Calu3 (cell line): ENCODE results near the gene EIF4A2. TPM values are rescaled to one million over a fixed set of nuclear protein-coding genes. Genes with fewer than 3 reads are reported as not detected.

ENCODE experiments used
- BruUV-seq: library from RNA; stranded (reverse); fragments of 400-500 nt; replicated peaks from 2 replicates; lab custom pipeline; 2021; lab: Mats Ljungman, UMichigan
- CTCF ChIA-PET: fragments of 300-600 bp; sonication (Branson Sonifier 250); formaldehyde crosslinking; loops from one replicate; lab custom pipeline; 2022; ENCODE audit warnings: antibody characterized with exemption; lab: Charles Lee
- DNase-seq: peaks from one replicate; pipeline ENCODE4 v3.0.0; 2022
- H3K27ac Mint-ChIP-seq: one replicate; pipeline ENCODE4 v1.8.0; 2022; ENCODE audit warnings: mixed read lengths; ENCODE audit not compliant: unreplicated experiment
- H3K27me3 Mint-ChIP-seq: one replicate; pipeline ENCODE4 v1.8.0; 2022; ENCODE audit warnings: mixed read lengths; ENCODE audit not compliant: unreplicated experiment
- H3K36me3 Mint-ChIP-seq: one replicate; pipeline ENCODE4 v1.8.0; 2022; ENCODE audit warnings: mild to moderate bottlenecking, moderate library complexity, mixed read lengths; ENCODE audit not compliant: insufficient read depth, unreplicated experiment
- H3K4me1 Mint-ChIP-seq: one replicate; pipeline ENCODE4 v1.8.0; 2022; ENCODE audit warnings: mild to moderate bottlenecking, low read depth, mixed read lengths; ENCODE audit not compliant: unreplicated experiment
- H3K4me3 Mint-ChIP-seq: one replicate; pipeline ENCODE4 v1.8.0; 2022; ENCODE audit warnings: mild to moderate bottlenecking, low read depth, moderate library complexity, mixed read lengths; ENCODE audit not compliant: unreplicated experiment
- H3K9me3 Mint-ChIP-seq: one replicate; pipeline ENCODE4 v1.8.0; 2022; ENCODE audit warnings: low read depth, mixed read lengths; ENCODE audit not compliant: unreplicated experiment
- CTCF ChIP-seq: fragments of 200-600 bp; IDR thresholded peaks from one replicate; pipeline ENCODE4 v1.8.0; 2022; ENCODE audit warnings: antibody characterized with exemption; ENCODE audit not compliant: unreplicated experiment
- intact Hi-C: fragments of 100-400 bp; cut with micrococcal nuclease; formaldehyde crosslinking; loops from one replicate; pipeline ENCODE4 v1.10.0; 2022; ENCODE audit not compliant: unreplicated experiment
- total RNA-seq: library from RNA; stranded (reverse); gene quantifications from 2 replicates; pipeline ENCODE4 v1.2.3, GENCODE V29; 2022

The EIF4A2 gene
- total RNA-seq, 1 experiment from 2014 or later: 593 TPM

GRCh38 chr3:186825294-186825821, 42.0 kb downstream of the EIF4A2 start:
- Mint-ChIP-seq H3K4me3 (peak overlapping the region; percentile 55), H3K27ac (no peak overlapping the region), H3K4me1 (peaks cover 33% of the 10 kb centered on the region), H3K9me3 (no peaks in the 10 kb centered on the region), H3K36me3 (peaks cover 26% of the 10 kb centered on the region), H3K27me3 (peaks cover 66% of the 10 kb centered on the region)
- intact Hi-C loops: loop anchor here (10.0 kb wide), 1 partner anchor 411 kb away; no protein-coding TSS in a partner anchor
- DNase-seq: peak; percentile 38
- CTCF ChIA-PET: interaction anchor here (0.6 kb wide), 1 partner anchor 260 kb away, joined by 7 read pairs; no protein-coding TSS in a partner anchor
- no peak for TF ChIP-seq CTCF
- no TSS peak for BruUV-seq

GRCh38 chr3:186825872-186826409, 42.6 kb downstream of the EIF4A2 start:
- intact Hi-C loops: loop anchor here (10.0 kb wide), 1 partner anchor 411 kb away; no protein-coding TSS in a partner anchor
- peaks cover 72% of the 10 kb centered on the region for H3K27me3 Mint-ChIP-seq
- BruUV-seq: no TSS peak

GRCh38 chr3:186826410-186826975, 43.1 kb downstream of the EIF4A2 start:
- H3K9me3 Mint-ChIP-seq: no peaks in the 10 kb centered on the region
- CTCF ChIA-PET: interaction anchor here (1.2 to 1.5 kb wide), 2 partner anchors 12 to 853 kb away, joined by 3 read pairs; no protein-coding TSS in a partner anchor
- TF ChIP-seq CTCF: peak; percentile 23
- peaks cover 77% of the 10 kb centered on the region for H3K27me3 Mint-ChIP-seq
- H3K36me3 Mint-ChIP-seq: peaks cover 26% of the 10 kb centered on the region
- peaks cover 33% of the 10 kb centered on the region for H3K4me1 Mint-ChIP-seq
- no peak overlapping the region for H3K27ac Mint-ChIP-seq
- peak overlapping the region; percentile 55 for H3K4me3 Mint-ChIP-seq
- intact Hi-C loops: loop anchor here (10.0 kb wide), 1 partner anchor 412 kb away; no protein-coding TSS in a partner anchor
- BruUV-seq: no TSS peak
- no peak for DNase-seq

More at GRCh38 chr3:186825872-186826409, 42.6 kb downstream of the EIF4A2 start:
- peaks cover 26% of the 10 kb centered on the region for H3K36me3 Mint-ChIP-seq
- no peak overlapping the region for H3K27ac Mint-ChIP-seq
- H3K9me3 Mint-ChIP-seq: no peaks in the 10 kb centered on the region
- CTCF ChIA-PET: no interaction called here
- peak overlapping the region; percentile 55 for H3K4me3 Mint-ChIP-seq
- no peak for TF ChIP-seq CTCF
- no peak for DNase-seq
- peaks cover 33% of the 10 kb centered on the region for H3K4me1 Mint-ChIP-seq

GRCh38 chr3:186826976-186827857, 43.8 kb downstream of the EIF4A2 start:
- no peak for TF ChIP-seq CTCF
- Mint-ChIP-seq H3K4me3 (peak overlapping the region; percentile 55), H3K9me3 (no peaks in the 10 kb centered on the region), H3K36me3 (peaks cover 26% of the 10 kb centered on the region), H3K27ac (no peak overlapping the region), H3K27me3 (peaks cover 85% of the 10 kb centered on the region), H3K4me1 (peaks cover 33% of the 10 kb centered on the region)
- peak; percentile 96 for DNase-seq
- BruUV-seq: TSS peak; percentile 73
- CTCF ChIA-PET: interaction anchor here (0.7 to 1.5 kb wide), 9 partner anchors 11 to 852 kb away, joined by 3 to 10 read pairs (median 3); partner anchors contain the start of gene RPL39L
- intact Hi-C loops: loop anchor here (10.0 kb wide), 1 partner anchor 412 kb away; no protein-coding TSS in a partner anchor
